ENCODE results near the gene HBG2. TPM values are rescaled to one million over a fixed set of nuclear protein-coding genes. Genes with fewer than 3 reads are reported as not detected.
"Not testable (repeated sequence)": the region's sequence is repeated elsewhere in the genome, so short reads cannot be mapped to it uniquely, and the experiment has no call there.

The HBG2 gene
- polyA plus RNA-seq, 3 donors from 2014 or later, result 1.9 TPM; not detected in 2

GRCh38 chr11:5275369-5276110 lies 21.0 kb upstream of the HBG2 start:
- H3K27ac Mint-ChIP-seq, result no peak overlapping the region
- no peak for DNase-seq
- H3K4me3 Mint-ChIP-seq, result no peak overlapping the region
- H3K36me3 Mint-ChIP-seq, result no peaks in the 10 kb centered on the region
- peaks cover 0 to 4% (median 0%) of the 10 kb centered on the region in 6 donors for H3K9me3 Mint-ChIP-seq
- H3K4me1 Mint-ChIP-seq, result no peaks in the 10 kb centered on the region
- H3K27me3 Mint-ChIP-seq (ENCODE audit: low read depth in 3 of 3), result peaks cover 0 to under 1% (median 0%) of the 10 kb centered on the region in 3 donors

- no peaks in the 10 kb centered on the region for H3K4me1 Mint-ChIP-seq
These were observed 19.8 kb upstream of the HBG2 start for GRCh38 chr11:5274395-5274794.

GRCh38 chr11:5272395-5273017 lies 17.9 kb upstream of the HBG2 start:
- Mint-ChIP-seq H3K9me3 (peaks cover 0 to 3% (median 0%) of the 10 kb centered on the region in 6 donors), H3K27ac (no peak overlapping the region), H3K27me3 (ENCODE audit: low read depth in 3 of 3) (peaks cover 0 to 3% (median 0%) of the 10 kb centered on the region in 3 donors), H3K4me3 (no peak overlapping the region), H3K36me3 (no peaks in the 10 kb centered on the region), H3K4me1 (no peaks in the 10 kb centered on the region)
- no peak for DNase-seq

More at GRCh38 chr11:5274395-5274794, 19.8 kb upstream of the HBG2 start:
- Mint-ChIP-seq H3K4me3 (no peak overlapping the region), H3K27ac (no peak overlapping the region), H3K36me3 (no peaks in the 10 kb centered on the region), H3K9me3 (peaks cover 0 to 4% (median 0%) of the 10 kb centered on the region in 6 donors), H3K27me3 (ENCODE audit: low read depth in 3 of 3) (no peaks in the 10 kb centered on the region)
- DNase-seq, result no peak

GRCh38 chr11:5269715-5270147 lies 15.2 kb upstream of the HBG2 start, which contains the start of gene HBE1:
HBE1 (minus strand) TSS chr11:5269945; CDS start chr11:5269890, 55 bp downstream.
- Mint-ChIP-seq H3K4me1 (no peaks in the 10 kb centered on the region), H3K27ac (no peak within 1 kb of the TSS), H3K36me3 (no peaks in the 10 kb centered on the region), H3K9me3 (peaks cover 0 to 1% (median 0%) of the 10 kb centered on the region in 6 donors), H3K27me3 (ENCODE audit: low read depth in 3 of 3) (peaks cover 0 to 3% (median 2%) of the 10 kb centered on the region in 3 donors), H3K4me3 (no peak within 1 kb of the TSS)
- no peak for DNase-seq

GRCh38 chr11:5267033-5267563 lies 12.5 kb upstream of the HBG2 start:
- Mint-ChIP-seq H3K4me1 (no peaks in the 10 kb centered on the region), H3K27ac (no peak overlapping the region), H3K9me3 (peaks cover 0 to 2% (median 0%) of the 10 kb centered on the region in 6 donors), H3K4me3 (no peak overlapping the region), H3K27me3 (ENCODE audit: low read depth in 3 of 3) (peaks cover 2 to 3% (median 2%) of the 10 kb centered on the region in 3 donors), H3K36me3 (no peaks in the 10 kb centered on the region)
- DNase-seq, result no peak

- H3K9me3 Mint-ChIP-seq, result peaks cover 0 to 5% (median 0%) of the 10 kb centered on the region in 6 donors
- H3K27me3 Mint-ChIP-seq (ENCODE audit: low read depth in 3 of 3), result peaks cover 2 to 3% (median 2%) of the 10 kb centered on the region in 3 donors
- no peak for DNase-seq
- H3K4me1 Mint-ChIP-seq, result no peaks in the 10 kb centered on the region
- no peaks in the 10 kb centered on the region for H3K36me3 Mint-ChIP-seq
- H3K4me3 Mint-ChIP-seq, result no peak overlapping the region
- no peak overlapping the region for H3K27ac Mint-ChIP-seq
These were observed 12.0 kb upstream of the HBG2 start for GRCh38 chr11:5266609-5267008.

- Mint-ChIP-seq H3K9me3 (peaks cover 0 to 5% (median 0%) of the 10 kb centered on the region in 6 donors), H3K36me3 (no peaks in the 10 kb centered on the region), H3K4me1 (no peaks in the 10 kb centered on the region), H3K27ac (no peak overlapping the region), H3K27me3 (ENCODE audit: low read depth in 3 of 3) (peaks cover 2 to 3% (median 2%) of the 10 kb centered on the region in 3 donors), H3K4me3 (no peak overlapping the region)
- no peak for DNase-seq
These were observed 11.3 kb upstream of the HBG2 start for GRCh38 chr11:5265832-5266231.

GRCh38 chr11:5258543-5259262 lies 4.1 kb upstream of the HBG2 start:
- H3K27me3 Mint-ChIP-seq (ENCODE audit: low read depth in 3 of 3), result peaks cover 0 to 2% (median 0%) of the 10 kb centered on the region in 3 donors
- no peaks in the 10 kb centered on the region for H3K4me1 Mint-ChIP-seq
- no peak for DNase-seq
- H3K27ac Mint-ChIP-seq, result no peak overlapping the region
- no peaks in the 10 kb centered on the region for H3K36me3 Mint-ChIP-seq
- peaks cover 0 to 21% (median 3%) of the 10 kb centered on the region in 6 donors for H3K9me3 Mint-ChIP-seq
- H3K4me3 Mint-ChIP-seq, result no peak overlapping the region

GRCh38 chr11:5257296-5257695 lies 2.7 kb upstream of the HBG2 start:
- H3K27me3 Mint-ChIP-seq (ENCODE audit: low read depth in 3 of 3), result no peaks in the 10 kb centered on the region
- H3K36me3 Mint-ChIP-seq, result no peaks in the 10 kb centered on the region
- no peak for DNase-seq
- H3K4me1 Mint-ChIP-seq, result no peaks in the 10 kb centered on the region
- no peak overlapping the region for H3K27ac Mint-ChIP-seq
- H3K9me3 Mint-ChIP-seq, result peaks cover 0 to 21% (median 5%) of the 10 kb centered on the region in 6 donors
- H3K4me3 Mint-ChIP-seq, result no peak overlapping the region

GRCh38 chr11:5254023-5254422 lies 558 bp downstream of the HBG2 start:
- not testable (repeated sequence) for H3K4me3 Mint-ChIP-seq; H3K4me1 Mint-ChIP-seq; H3K36me3 Mint-ChIP-seq; H3K27ac Mint-ChIP-seq; DNase-seq; H3K9me3 Mint-ChIP-seq; H3K27me3 Mint-ChIP-seq (ENCODE audit: low read depth in 3 of 3)

GRCh38 chr11:5253440-5253839 lies 1.1 kb downstream of the HBG2 start:
- not testable (repeated sequence) for H3K9me3 Mint-ChIP-seq; H3K27me3 Mint-ChIP-seq (ENCODE audit: low read depth in 3 of 3); H3K27ac Mint-ChIP-seq; DNase-seq; H3K4me3 Mint-ChIP-seq; H3K4me1 Mint-ChIP-seq; H3K36me3 Mint-ChIP-seq

- H3K27ac Mint-ChIP-seq, result no peak overlapping the region
- H3K36me3 Mint-ChIP-seq, result no peaks in the 10 kb centered on the region
- H3K4me3 Mint-ChIP-seq, result no peak overlapping the region
- H3K4me1 Mint-ChIP-seq, result no peaks in the 10 kb centered on the region
- DNase-seq, result peak in 1 of 3 donors; percentile 7
- H3K9me3 Mint-ChIP-seq, result peaks cover 0 to 9% (median 0%) of the 10 kb centered on the region in 6 donors
- H3K27me3 Mint-ChIP-seq (ENCODE audit: low read depth in 3 of 3), result peaks cover 0 to under 1% (median 0%) of the 10 kb centered on the region in 3 donors
These were observed 1.7 kb downstream of the HBG2 start for GRCh38 chr11:5252919-5253265.

- Mint-ChIP-seq H3K27ac (no peak overlapping the region), H3K4me3 (no peak overlapping the region)
These were observed 2.2 kb downstream of the HBG2 start for GRCh38 chr11:5252192-5252918.

More at GRCh38 chr11:5252192-5252918, 2.2 kb downstream of the HBG2 start:
- Mint-ChIP-seq H3K27me3 (ENCODE audit: low read depth in 3 of 3) (peaks cover 0 to 2% (median 0%) of the 10 kb centered on the region in 3 donors), H3K36me3 (no peaks in the 10 kb centered on the region), H3K9me3 (peaks cover 0 to 9% (median 0%) of the 10 kb centered on the region in 6 donors), H3K4me1 (no peaks in the 10 kb centered on the region)
- DNase-seq, result no peak

All from immature natural killer cell (primary cell).